Measurements from ENCODE around the gene CFAP57.
A peak's percentile ranks its signal among the peaks of the same experiment; 100 is the strongest.

Gene CFAP57

GRCh38 chr1:43235040-43235439 is 62.9 kb downstream of the CFAP57 start:
- Histone ChIP-seq H3K36me3 (ENCODE audit: control insufficient read depth in 1 of 2, insufficient read depth in 2 of 2, low read depth in 1 of 2, low read length in 2 of 2) (no peaks in the 10 kb centered on the region), H4K8ac (ENCODE audit: low read length) (no peak overlapping the region), H3K9ac (ENCODE audit: low read length) (no peak overlapping the region), H2BK12ac (ENCODE audit: low read length in 2 of 2) (no peak overlapping the region), H3K9me3 (ENCODE audit: control insufficient read depth, low read length) (no peaks in the 10 kb centered on the region), H3K4me1 (ENCODE audit: control insufficient read depth, insufficient read depth, low read depth, low read length) (peaks cover 2% of the 10 kb centered on the region), H4K91ac (ENCODE audit: low read length) (no peak overlapping the region), H3K23ac (ENCODE audit: low read length in 2 of 2) (no peak overlapping the region), H2BK120ac (ENCODE audit: low read depth, low read length) (no peak overlapping the region), H2BK15ac (ENCODE audit: low read depth, poor library complexity, severe bottlenecking) (no peak overlapping the region), H3K14ac (ENCODE audit: low read length in 2 of 2) (no peak overlapping the region), H2BK5ac (ENCODE audit: low read depth, low read length, poor library complexity, severe bottlenecking) (no peak overlapping the region), H3K27ac (ENCODE audit: low read length, poor library complexity, severe bottlenecking) (no peak overlapping the region), H3K4me3 (ENCODE audit: insufficient read depth in 1 of 2, low read depth in 1 of 2, low read length in 2 of 2) (no peak overlapping the region), H3K4me2 (ENCODE audit: low read length, poor library complexity, severe bottlenecking) (no peak overlapping the region), H3K79me1 (replicated peaks; ENCODE audit: low read length, poor library complexity, severe bottlenecking) (no peaks in the 10 kb centered on the region), H2AFZ (ENCODE audit: low read depth, low read length) (no peak overlapping the region), H3K18ac (ENCODE audit: low read depth in 1 of 2, low read length in 2 of 2) (no peak overlapping the region), H2AK5ac (ENCODE audit: low read length, severe bottlenecking) (no peak overlapping the region), H3K4ac (ENCODE audit: low read depth in 1 of 2, low read length in 2 of 2) (no peak overlapping the region), H3K27me3 (ENCODE audit: control insufficient read depth in 1 of 2, insufficient read depth in 1 of 2, low read length in 2 of 2) (no peaks in the 10 kb centered on the region)
- DNase-seq = no peak
- WGBS = 93% methylated on average over 8 of the region's 8 CpGs

GRCh38 chr1:43235451-43236121 is 63.5 kb downstream of the CFAP57 start:
- WGBS = 95% methylated on average over 9 of the region's 9 CpGs
- H3K27ac ChIP-seq (ENCODE audit: low read length, poor library complexity, severe bottlenecking) = no peak overlapping the region
- H2AK5ac ChIP-seq (ENCODE audit: low read length, severe bottlenecking) = no peak overlapping the region
- H2BK120ac ChIP-seq (ENCODE audit: low read depth, low read length) = no peak overlapping the region
- H3K18ac ChIP-seq (ENCODE audit: low read depth in 1 of 2, low read length in 2 of 2) = no peak overlapping the region
- no peak overlapping the region for H2AFZ ChIP-seq (ENCODE audit: low read depth, low read length)
- H4K8ac ChIP-seq (ENCODE audit: low read length) = no peak overlapping the region
- no peaks in the 10 kb centered on the region for H3K27me3 ChIP-seq (ENCODE audit: control insufficient read depth in 1 of 2, insufficient read depth in 1 of 2, low read length in 2 of 2)
- no peaks in the 10 kb centered on the region for H3K79me1 ChIP-seq (replicated peaks; ENCODE audit: low read length, poor library complexity, severe bottlenecking)
- no peak overlapping the region for H3K23ac ChIP-seq (ENCODE audit: low read length in 2 of 2)
- H3K14ac ChIP-seq (ENCODE audit: low read length in 2 of 2) = no peak overlapping the region
- H2BK5ac ChIP-seq (ENCODE audit: low read depth, low read length, poor library complexity, severe bottlenecking) = no peak overlapping the region
- H3K4me2 ChIP-seq (ENCODE audit: low read length, poor library complexity, severe bottlenecking) = no peak overlapping the region
- no peak overlapping the region for H2BK12ac ChIP-seq (ENCODE audit: low read length in 2 of 2)
- no peaks in the 10 kb centered on the region for H3K9me3 ChIP-seq (ENCODE audit: control insufficient read depth, low read length)
- peaks cover 2% of the 10 kb centered on the region for H3K4me1 ChIP-seq (ENCODE audit: control insufficient read depth, insufficient read depth, low read depth, low read length)
- H4K91ac ChIP-seq (ENCODE audit: low read length) = no peak overlapping the region
- no peak for DNase-seq
- H3K4ac ChIP-seq (ENCODE audit: low read depth in 1 of 2, low read length in 2 of 2) = no peak overlapping the region
- H2BK15ac ChIP-seq (ENCODE audit: low read depth, poor library complexity, severe bottlenecking) = no peak overlapping the region
- H3K4me3 ChIP-seq (ENCODE audit: insufficient read depth in 1 of 2, low read depth in 1 of 2, low read length in 2 of 2) = no peak overlapping the region
- H3K9ac ChIP-seq (ENCODE audit: low read length) = no peak overlapping the region
- H3K36me3 ChIP-seq (ENCODE audit: control insufficient read depth in 1 of 2, insufficient read depth in 2 of 2, low read depth in 1 of 2, low read length in 2 of 2) = no peaks in the 10 kb centered on the region

GRCh38 chr1:43237121-43237520 is 65.0 kb downstream of the CFAP57 start:
- peaks cover 5% of the 10 kb centered on the region for H3K4me1 ChIP-seq (ENCODE audit: control insufficient read depth, insufficient read depth, low read depth, low read length)
- H3K79me1 ChIP-seq (replicated peaks; ENCODE audit: low read length, poor library complexity, severe bottlenecking) = no peaks in the 10 kb centered on the region
- no peak overlapping the region for H3K4me2 ChIP-seq (ENCODE audit: low read length, poor library complexity, severe bottlenecking)
- no peak overlapping the region for H2BK5ac ChIP-seq (ENCODE audit: low read depth, low read length, poor library complexity, severe bottlenecking)
- no peak overlapping the region for H2BK120ac ChIP-seq (ENCODE audit: low read depth, low read length)
- no peak overlapping the region for H3K23ac ChIP-seq (ENCODE audit: low read length in 2 of 2)
- H3K27me3 ChIP-seq (ENCODE audit: control insufficient read depth in 1 of 2, insufficient read depth in 1 of 2, low read length in 2 of 2) = no peaks in the 10 kb centered on the region
- no peak overlapping the region for H2AK5ac ChIP-seq (ENCODE audit: low read length, severe bottlenecking)
- 94% methylated on average over 1 of the region's 1 CpG for WGBS
- no peak overlapping the region for H2BK12ac ChIP-seq (ENCODE audit: low read length in 2 of 2)
- no peaks in the 10 kb centered on the region for H3K9me3 ChIP-seq (ENCODE audit: control insufficient read depth, low read length)
- no peak overlapping the region for H3K18ac ChIP-seq (ENCODE audit: low read depth in 1 of 2, low read length in 2 of 2)
- no peak overlapping the region for H3K27ac ChIP-seq (ENCODE audit: low read length, poor library complexity, severe bottlenecking)
- no peaks in the 10 kb centered on the region for H3K36me3 ChIP-seq (ENCODE audit: control insufficient read depth in 1 of 2, insufficient read depth in 2 of 2, low read depth in 1 of 2, low read length in 2 of 2)
- no peak overlapping the region for H4K8ac ChIP-seq (ENCODE audit: low read length)
- no peak overlapping the region for H3K4ac ChIP-seq (ENCODE audit: low read depth in 1 of 2, low read length in 2 of 2)
- no peak overlapping the region for H2BK15ac ChIP-seq (ENCODE audit: low read depth, poor library complexity, severe bottlenecking)
- H4K91ac ChIP-seq (ENCODE audit: low read length) = peak overlapping the region; percentile 36
- H3K9ac ChIP-seq (ENCODE audit: low read length) = no peak overlapping the region
- H2AFZ ChIP-seq (ENCODE audit: low read depth, low read length) = no peak overlapping the region
- DNase-seq = peak; percentile 15
- no peak overlapping the region for H3K4me3 ChIP-seq (ENCODE audit: insufficient read depth in 1 of 2, low read depth in 1 of 2, low read length in 2 of 2)
- H3K14ac ChIP-seq (ENCODE audit: low read length in 2 of 2) = no peak overlapping the region

- DNase-seq = peak; percentile 63
- H3K14ac ChIP-seq (ENCODE audit: low read length in 2 of 2) = no peak overlapping the region
- H3K23ac ChIP-seq (ENCODE audit: low read length in 2 of 2) = no peak overlapping the region
- 2% methylated on average over 4 of the region's 5 CpGs for WGBS
- no peak overlapping the region for H2BK12ac ChIP-seq (ENCODE audit: low read length in 2 of 2)
- H3K9ac ChIP-seq (ENCODE audit: low read length) = no peak overlapping the region
- H3K79me1 ChIP-seq (replicated peaks; ENCODE audit: low read length, poor library complexity, severe bottlenecking) = no peaks in the 10 kb centered on the region
- no peak overlapping the region for H3K18ac ChIP-seq (ENCODE audit: low read depth in 1 of 2, low read length in 2 of 2)
- no peak overlapping the region for H2BK15ac ChIP-seq (ENCODE audit: low read depth, poor library complexity, severe bottlenecking)
- no peaks in the 10 kb centered on the region for H3K9me3 ChIP-seq (ENCODE audit: control insufficient read depth, low read length)
- no peak overlapping the region for H4K91ac ChIP-seq (ENCODE audit: low read length)
- H2AK5ac ChIP-seq (ENCODE audit: low read length, severe bottlenecking) = no peak overlapping the region
- no peaks in the 10 kb centered on the region for H3K27me3 ChIP-seq (ENCODE audit: control insufficient read depth in 1 of 2, insufficient read depth in 1 of 2, low read length in 2 of 2)
- no peak overlapping the region for H4K8ac ChIP-seq (ENCODE audit: low read length)
- H3K4me3 ChIP-seq (ENCODE audit: insufficient read depth in 1 of 2, low read depth in 1 of 2, low read length in 2 of 2) = no peak overlapping the region
- H2BK120ac ChIP-seq (ENCODE audit: low read depth, low read length) = no peak overlapping the region
- H2AFZ ChIP-seq (ENCODE audit: low read depth, low read length) = no peak overlapping the region
- H3K27ac ChIP-seq (ENCODE audit: low read length, poor library complexity, severe bottlenecking) = no peak overlapping the region
- peaks cover 3% of the 10 kb centered on the region for H3K4me1 ChIP-seq (ENCODE audit: control insufficient read depth, insufficient read depth, low read depth, low read length)
- H2BK5ac ChIP-seq (ENCODE audit: low read depth, low read length, poor library complexity, severe bottlenecking) = no peak overlapping the region
- no peak overlapping the region for H3K4ac ChIP-seq (ENCODE audit: low read depth in 1 of 2, low read length in 2 of 2)
- no peaks in the 10 kb centered on the region for H3K36me3 ChIP-seq (ENCODE audit: control insufficient read depth in 1 of 2, insufficient read depth in 2 of 2, low read depth in 1 of 2, low read length in 2 of 2)
- H3K4me2 ChIP-seq (ENCODE audit: low read length, poor library complexity, severe bottlenecking) = no peak overlapping the region
These were observed 66.0 kb downstream of the CFAP57 start for GRCh38 chr1:43238085-43238484.
